K562 (cell line): ENCODE measurements around the gene DDAH2. TPM values are rescaled to one million over a fixed set of nuclear protein-coding genes. Genes with fewer than 3 reads are reported as not detected.

Experiments used
- C11orf30 ChIP-seq: fragments of 450-650 bp; IDR thresholded peaks from 2 replicates; pipeline ENCODE4 v1.6.1; 2016; ENCODE audit warnings: low read depth, mild to moderate bottlenecking
- CXXC5 ChIP-seq: fragments of 250-450 bp; sonication (Bioruptor Pico); IDR thresholded peaks from 2 replicates; pipeline ENCODE4 v1.8.0; 2022; ENCODE audit warnings: inconsistent platforms, mild to moderate bottlenecking, moderate library complexity
- E2F4 ChIP-seq: sonication (generic); formaldehyde crosslinking; IDR thresholded peaks from 2 replicates; pipeline ENCODE4 v1.8.0; 2022; ENCODE audit warnings: mild to moderate bottlenecking, low read depth, missing genetic modification reagents
- KLF1 ChIP-seq: fragments of 450-650 bp; IDR thresholded peaks from 2 replicates; pipeline ENCODE4 v1.6.1; 2016; ENCODE audit warnings: missing genetic modification characterization, missing compliant biosample characterization
- MCM5 ChIP-seq: fragments of 450-650 bp; IDR thresholded peaks from 2 replicates; pipeline ENCODE4 v1.6.1; 2016; ENCODE audit warnings: low read depth
- NRF1 ChIP-seq, 2 experiments: fragments of 450-650 bp; IDR thresholded peaks in 1 of 2; conservative IDR thresholded peaks in 1 of 2; 2 replicates each; pipeline ENCODE4 v1.6.1; 2014; ENCODE audit warnings: mild to moderate bottlenecking in 2 of 2
- NUFIP1 ChIP-seq: fragments of 450-650 bp; IDR thresholded peaks from 2 replicates; pipeline ENCODE4 v1.6.1; 2018; ENCODE audit not compliant: partially characterized antibody
- PTTG1 ChIP-seq: fragments of 450-650 bp; IDR thresholded peaks from 2 replicates; pipeline ENCODE4 v1.6.1; 2016; ENCODE audit warnings: low read depth, mild to moderate bottlenecking, missing genetic modification characterization, missing compliant biosample characterization
- PURB ChIP-seq: sonication (generic); formaldehyde crosslinking; IDR thresholded peaks from 2 replicates; pipeline ENCODE4 v1.9.0; 2021; ENCODE audit warnings: low read depth, mild to moderate bottlenecking, missing genetic modification reagents
- SMAD3 ChIP-seq: fragments of 450-650 bp; formaldehyde crosslinking; conservative IDR thresholded peaks from 2 replicates; pipeline ENCODE4 v1.4.0; 2020; ENCODE audit warnings: mild to moderate bottlenecking
- SNIP1 ChIP-seq: fragments of 450-650 bp; IDR thresholded peaks from 2 replicates; pipeline ENCODE4 v1.7.1; 2017; ENCODE audit warnings: low read depth, mild to moderate bottlenecking
- SREBF2 ChIP-seq: sonication (generic); formaldehyde crosslinking; IDR thresholded peaks from 2 replicates; pipeline ENCODE4 v1.4.0; 2020; ENCODE audit warnings: mild to moderate bottlenecking, missing genetic modification reagents
- USF1 ChIP-seq: sonication (generic); formaldehyde crosslinking; IDR thresholded peaks from 2 replicates; pipeline ENCODE4 v1.9.0; 2022; ENCODE audit warnings: mild to moderate bottlenecking, missing genetic modification reagents
- ZNF24 ChIP-seq: fragments of 450-650 bp; IDR thresholded peaks from 2 replicates; pipeline ENCODE4 v1.6.1; 2016
- ZNF707 ChIP-seq: fragments of 250-450 bp; sonication (Bioruptor Pico); conservative IDR thresholded peaks from 2 replicates; pipeline ENCODE4 v1.8.0; 2022; ENCODE audit warnings: inconsistent platforms, mild to moderate bottlenecking, moderate library complexity
- polyA plus RNA-seq, 8 experiments: library from polyadenylated mRNA; depleted of rRNA in 4 of 8; stranded (reverse) in 5 of 8; unstranded in 3 of 8; fragments of >200 nt; fragmentation: Nextera tagmentation in 2 of 8; fragmentation: Illumina TruSeq in 1 of 8; extraction: Ambion mirVana in 2 of 8; extraction: Trizol in 1 of 8; gene quantifications; 2 replicates each; pipeline versions ENCODE4 v1.2.1 to v1.2.3, GENCODE V29; 2011 to 2014; ENCODE audit warnings: inconsistent platforms in 1 of 8, missing spikeins in 1 of 8
- total RNA-seq, 7 experiments: library from RNA; depleted of rRNA in 6 of 7; stranded (reverse); fragments of >200 nt in 6 of 7; fragmentation: Illumina TruSeq in 2 of 7; extraction: Trizol in 2 of 7; gene quantifications; 2 replicates each; pipeline versions ENCODE4 v1.2.1 to v1.2.3, GENCODE V29; 2011 to 2021; ENCODE audit warnings: low replicate concordance in 1 of 7
- TF ChIP-seq, protein P1 (sequence below): fragments of 250-450 bp; sonication (Bioruptor Pico); IDR thresholded peaks from 2 replicates; pipeline ENCODE4 v1.4.0; 2020
- TF ChIP-seq, protein P2 (sequence below): IDR thresholded peaks from 3 replicates; pipeline ENCODE4 v1.6.1; 2011; ENCODE audit warnings: borderline replicate concordance, mild to moderate bottlenecking, moderate library complexity; ENCODE audit not compliant: insufficient read length; ENCODE audit errors: extremely low read depth

DDAH2 gene
- total and polyA plus RNA-seq, 9 of the 15 experiments (the other 6 are each of a cell fraction or from before 2014, with no cell fraction given), result 1.8 to 45.4 (median 21.4) TPM

- TF ChIP-seq PTTG1 (tag) (no peak), ZNF24 (no peak), SMAD3 (CRISPR knock-in tag) (peak; percentile 67), SREBF2 (CRISPR knock-in tag) (no peak), NRF1 (conservative IDR thresholded peaks at IDR 0.05 in 1 of 2, IDR thresholded peaks at IDR 0.05 in 1 of 2) (peak; percentile 39 to 48; a peak in 1 of 4 replicates), USF1 (CRISPR knock-in tag) (no peak), C11orf30 (no peak), E2F4 (CRISPR knock-in tag) (no peak), MCM5 (no peak), CXXC5 (CRISPR knock-in tag) (peak; percentile 41), KLF1 (0 out of 2 replicates have a peak, but pooled peaks have one; percentile 19), SNIP1 (no peak), PURB (CRISPR knock-in tag) (no peak), ZNF707 (CRISPR knock-in tag) (peak; percentile 41; the same call in 1 of the 2 replicates), NUFIP1 (no peak)
- TF ChIP-seq, protein P1, sequence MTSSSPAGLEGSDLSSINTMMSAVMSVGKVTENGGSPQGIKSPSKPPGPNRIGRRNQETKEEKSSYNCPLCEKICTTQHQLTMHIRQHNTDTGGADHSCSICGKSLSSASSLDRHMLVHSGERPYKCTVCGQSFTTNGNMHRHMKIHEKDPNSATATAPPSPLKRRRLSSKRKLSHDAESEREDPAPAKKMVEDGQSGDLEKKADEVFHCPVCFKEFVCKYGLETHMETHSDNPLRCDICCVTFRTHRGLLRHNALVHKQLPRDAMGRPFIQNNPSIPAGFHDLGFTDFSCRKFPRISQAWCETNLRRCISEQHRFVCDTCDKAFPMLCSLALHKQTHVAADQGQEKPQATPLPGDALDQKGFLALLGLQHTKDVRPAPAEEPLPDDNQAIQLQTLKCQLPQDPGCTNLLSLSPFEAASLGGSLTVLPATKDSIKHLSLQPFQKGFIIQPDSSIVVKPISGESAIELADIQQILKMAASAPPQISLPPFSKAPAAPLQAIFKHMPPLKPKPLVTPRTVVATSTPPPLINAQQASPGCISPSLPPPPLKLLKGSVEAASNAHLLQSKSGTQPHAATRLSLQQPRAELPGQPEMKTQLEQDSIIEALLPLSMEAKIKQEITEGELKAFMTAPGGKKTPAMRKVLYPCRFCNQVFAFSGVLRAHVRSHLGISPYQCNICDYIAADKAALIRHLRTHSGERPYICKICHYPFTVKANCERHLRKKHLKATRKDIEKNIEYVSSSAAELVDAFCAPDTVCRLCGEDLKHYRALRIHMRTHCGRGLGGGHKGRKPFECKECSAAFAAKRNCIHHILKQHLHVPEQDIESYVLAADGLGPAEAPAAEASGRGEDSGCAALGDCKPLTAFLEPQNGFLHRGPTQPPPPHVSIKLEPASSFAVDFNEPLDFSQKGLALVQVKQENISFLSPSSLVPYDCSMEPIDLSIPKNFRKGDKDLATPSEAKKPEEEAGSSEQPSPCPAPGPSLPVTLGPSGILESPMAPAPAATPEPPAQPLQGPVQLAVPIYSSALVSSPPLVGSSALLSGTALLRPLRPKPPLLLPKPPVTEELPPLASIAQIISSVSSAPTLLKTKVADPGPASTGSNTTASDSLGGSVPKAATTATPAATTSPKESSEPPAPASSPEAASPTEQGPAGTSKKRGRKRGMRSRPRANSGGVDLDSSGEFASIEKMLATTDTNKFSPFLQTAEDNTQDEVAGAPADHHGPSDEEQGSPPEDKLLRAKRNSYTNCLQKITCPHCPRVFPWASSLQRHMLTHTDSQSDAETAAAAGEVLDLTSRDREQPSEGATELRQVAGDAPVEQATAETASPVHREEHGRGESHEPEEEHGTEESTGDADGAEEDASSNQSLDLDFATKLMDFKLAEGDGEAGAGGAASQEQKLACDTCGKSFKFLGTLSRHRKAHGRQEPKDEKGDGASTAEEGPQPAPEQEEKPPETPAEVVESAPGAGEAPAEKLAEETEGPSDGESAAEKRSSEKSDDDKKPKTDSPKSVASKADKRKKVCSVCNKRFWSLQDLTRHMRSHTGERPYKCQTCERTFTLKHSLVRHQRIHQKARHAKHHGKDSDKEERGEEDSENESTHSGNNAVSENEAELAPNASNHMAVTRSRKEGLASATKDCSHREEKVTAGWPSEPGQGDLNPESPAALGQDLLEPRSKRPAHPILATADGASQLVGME (CRISPR knock-in tag), result peak; percentile 55; the same call in 1 of the 2 replicates
- TF ChIP-seq, protein P2, sequence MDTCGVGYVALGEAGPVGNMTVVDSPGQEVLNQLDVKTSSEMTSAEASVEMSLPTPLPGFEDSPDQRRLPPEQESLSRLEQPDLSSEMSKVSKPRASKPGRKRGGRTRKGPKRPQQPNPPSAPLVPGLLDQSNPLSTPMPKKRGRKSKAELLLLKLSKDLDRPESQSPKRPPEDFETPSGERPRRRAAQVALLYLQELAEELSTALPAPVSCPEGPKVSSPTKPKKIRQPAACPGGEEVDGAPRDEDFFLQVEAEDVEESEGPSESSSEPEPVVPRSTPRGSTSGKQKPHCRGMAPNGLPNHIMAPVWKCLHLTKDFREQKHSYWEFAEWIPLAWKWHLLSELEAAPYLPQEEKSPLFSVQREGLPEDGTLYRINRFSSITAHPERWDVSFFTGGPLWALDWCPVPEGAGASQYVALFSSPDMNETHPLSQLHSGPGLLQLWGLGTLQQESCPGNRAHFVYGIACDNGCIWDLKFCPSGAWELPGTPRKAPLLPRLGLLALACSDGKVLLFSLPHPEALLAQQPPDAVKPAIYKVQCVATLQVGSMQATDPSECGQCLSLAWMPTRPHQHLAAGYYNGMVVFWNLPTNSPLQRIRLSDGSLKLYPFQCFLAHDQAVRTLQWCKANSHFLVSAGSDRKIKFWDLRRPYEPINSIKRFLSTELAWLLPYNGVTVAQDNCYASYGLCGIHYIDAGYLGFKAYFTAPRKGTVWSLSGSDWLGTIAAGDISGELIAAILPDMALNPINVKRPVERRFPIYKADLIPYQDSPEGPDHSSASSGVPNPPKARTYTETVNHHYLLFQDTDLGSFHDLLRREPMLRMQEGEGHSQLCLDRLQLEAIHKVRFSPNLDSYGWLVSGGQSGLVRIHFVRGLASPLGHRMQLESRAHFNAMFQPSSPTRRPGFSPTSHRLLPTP, result no peak
Measured at GRCh38 chr6:31737991-31738979, 9.2 kb upstream of the DDAH2 start (continued).
